ENCODE measurements around the gene MYLK. TPM values are rescaled to one million over a fixed set of nuclear protein-coding genes. Genes with fewer than 3 reads are reported as not detected.
"Not testable (repeated sequence)": the region's sequence is repeated elsewhere in the genome, so short reads cannot be mapped to it uniquely, and the experiment has no call there.

The MYLK gene
- total RNA-seq, 1 experiment from 2014 or later, result 3.1 TPM

- H3K27me3 ChIP-seq (ENCODE audit: control insufficient read depth, insufficient read depth, low read length); H3K36me3 ChIP-seq (replicated peaks; ENCODE audit: control insufficient read depth, insufficient read depth, low read length); H3K4me3 ChIP-seq (ENCODE audit: insufficient read depth, low read depth, low read length); DNase-seq: not testable (repeated sequence)
Observed at GRCh38 chr3:123600863-123601262, 283.3 kb downstream of the MYLK start.

DNA sequence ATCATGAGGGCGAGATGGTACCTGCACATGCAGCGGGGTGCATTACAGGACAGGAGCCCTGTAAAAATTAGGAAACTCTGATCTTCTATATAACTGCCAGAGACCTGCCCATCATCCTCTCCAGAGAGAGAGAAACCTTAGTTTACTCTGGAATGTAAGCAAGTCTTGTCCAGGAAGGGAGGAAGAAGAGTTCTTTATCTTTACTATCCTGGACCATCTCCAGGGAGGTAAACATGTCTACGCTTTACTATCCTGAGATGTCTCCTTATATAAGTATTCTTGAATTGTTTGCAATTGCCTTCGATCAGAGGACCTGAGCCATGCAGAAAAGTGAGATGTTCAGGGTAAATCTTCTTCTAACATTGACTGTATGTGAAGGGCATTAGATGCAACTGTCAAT lies 286.6 kb downstream of the MYLK start:
- Histone ChIP-seq H3K27me3 (ENCODE audit: control insufficient read depth, insufficient read depth, low read length) (no peaks in the 10 kb centered on the region), H3K4me3 (ENCODE audit: insufficient read depth, low read depth, low read length) (no peak overlapping the region), H3K36me3 (replicated peaks; ENCODE audit: control insufficient read depth, insufficient read depth, low read length) (no peaks in the 10 kb centered on the region)
- DNase-seq, result no peak

DNA sequence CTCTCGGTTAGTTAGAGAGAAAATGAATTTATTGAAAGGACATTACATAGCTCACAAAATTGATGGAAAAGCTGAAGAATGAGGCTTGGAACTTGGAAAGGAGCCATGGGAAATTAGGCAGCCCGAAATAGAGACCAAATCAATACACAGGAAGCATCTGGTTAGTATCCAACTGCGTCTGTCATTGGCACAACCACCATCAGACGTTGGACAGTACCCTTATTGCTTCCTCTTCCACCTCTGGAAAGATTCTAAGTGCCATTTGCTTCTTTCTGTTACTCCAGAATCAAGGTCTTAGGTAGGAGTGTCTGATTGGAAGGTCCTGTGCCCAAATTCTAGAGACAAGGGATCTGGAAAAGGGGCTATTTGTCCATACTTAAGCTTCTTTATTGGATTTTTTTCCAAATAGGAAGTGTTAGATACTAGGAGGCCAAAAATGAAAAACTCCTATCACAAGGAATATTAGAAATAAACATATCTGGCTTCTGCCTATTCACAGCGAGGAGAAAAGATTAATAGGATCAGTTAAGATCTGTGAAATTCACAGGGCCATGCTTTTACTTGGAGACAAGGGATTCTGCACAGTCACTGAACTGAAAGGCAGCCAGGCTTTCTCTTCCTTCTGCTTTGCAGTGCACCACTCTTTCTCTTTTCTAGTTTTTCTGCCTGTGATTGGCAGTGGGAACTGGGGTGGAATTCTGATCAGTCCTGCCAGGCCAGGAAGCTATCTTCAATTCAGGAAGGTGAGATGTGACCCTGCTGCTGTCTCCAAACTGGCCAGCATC lies 288.5 kb downstream of the MYLK start:
- Histone ChIP-seq H3K27me3 (ENCODE audit: control insufficient read depth, insufficient read depth, low read length) (no peaks in the 10 kb centered on the region), H3K4me3 (ENCODE audit: insufficient read depth, low read depth, low read length) (no peak overlapping the region), H3K36me3 (replicated peaks; ENCODE audit: control insufficient read depth, insufficient read depth, low read length) (no peaks in the 10 kb centered on the region; the same call in 1 of the 2 replicates)
- DNase-seq, result no peak

DNA sequence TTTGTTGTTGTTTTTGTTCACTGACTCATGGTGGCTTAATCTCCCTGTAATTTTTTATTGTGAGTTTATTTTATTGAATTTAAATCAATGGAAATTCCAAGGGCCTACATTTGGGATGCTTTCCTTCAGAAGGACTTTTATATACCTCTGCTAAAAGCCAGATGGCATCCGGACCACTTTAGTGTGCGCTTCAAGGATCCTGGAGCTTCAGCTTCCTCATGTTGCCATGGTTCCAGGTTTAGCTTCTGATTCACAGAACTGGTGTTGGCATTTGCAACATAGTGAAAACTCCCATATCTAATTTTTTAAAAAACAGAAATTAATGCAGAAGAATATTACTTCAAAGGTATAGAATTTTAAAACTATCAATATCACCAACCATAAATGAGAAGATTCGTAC lies 290.8 kb downstream of the MYLK start:
- Histone ChIP-seq H3K36me3 (replicated peaks; ENCODE audit: control insufficient read depth, insufficient read depth, low read length) (no peaks in the 10 kb centered on the region; the same call in 1 of the 2 replicates), H3K27me3 (ENCODE audit: control insufficient read depth, insufficient read depth, low read length) (no peaks in the 10 kb centered on the region), H3K4me3 (ENCODE audit: insufficient read depth, low read depth, low read length) (no peak overlapping the region)
- DNase-seq, result no peak

DNA sequence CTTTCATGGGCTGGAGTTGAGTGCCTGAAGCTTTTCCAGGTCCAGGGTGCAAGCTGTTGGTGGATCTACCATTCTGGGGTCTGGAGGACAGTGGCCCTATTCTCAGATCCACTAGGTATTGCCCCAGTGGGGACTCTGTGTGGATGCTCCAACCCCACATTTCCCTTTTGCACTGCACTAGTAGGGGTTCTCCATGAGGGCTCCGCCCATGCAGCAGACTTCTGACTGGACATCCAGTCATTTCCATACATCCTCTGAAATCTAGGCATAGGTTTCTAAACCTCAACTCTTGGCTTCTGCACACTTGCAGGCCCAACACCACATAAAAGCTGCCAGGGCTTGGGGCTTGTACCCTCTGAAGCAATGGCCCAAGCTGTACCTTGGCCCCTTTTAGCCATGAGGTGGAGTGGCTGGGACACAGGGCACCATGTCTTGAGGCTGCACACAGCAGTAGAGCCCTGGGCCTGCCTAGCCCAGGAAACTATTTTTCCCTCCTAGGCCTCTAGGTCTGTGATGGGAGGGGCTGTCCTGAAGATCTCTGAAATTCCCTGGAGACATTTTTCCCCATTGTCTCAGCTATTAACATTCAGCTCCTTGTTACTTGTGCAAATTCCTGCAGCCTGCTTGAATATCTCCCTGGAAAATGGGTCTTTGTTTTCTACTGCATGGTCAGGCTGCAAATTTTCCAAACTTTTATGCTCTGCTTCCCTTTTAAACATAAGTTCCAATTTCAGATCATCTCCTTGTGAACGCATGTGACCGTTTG lies 293.3 kb downstream of the MYLK start:
- Histone ChIP-seq H3K4me3 (ENCODE audit: insufficient read depth, low read depth, low read length) (no peak overlapping the region), H3K27me3 (ENCODE audit: control insufficient read depth, insufficient read depth, low read length) (no peaks in the 10 kb centered on the region), H3K36me3 (replicated peaks; ENCODE audit: control insufficient read depth, insufficient read depth, low read length) (no peaks in the 10 kb centered on the region; the same call in 1 of the 2 replicates)
- no peak for DNase-seq

GRCh38 chr3:123587401-123587800 lies 296.7 kb downstream of the MYLK start:
- H3K36me3 ChIP-seq (replicated peaks; ENCODE audit: control insufficient read depth, insufficient read depth, low read length), result no peaks in the 10 kb centered on the region; the same call in 1 of the 2 replicates
- H3K4me3 ChIP-seq (ENCODE audit: insufficient read depth, low read depth, low read length), result no peak overlapping the region
- H3K27me3 ChIP-seq (ENCODE audit: control insufficient read depth, insufficient read depth, low read length), result no peaks in the 10 kb centered on the region
- DNase-seq, result no peak

- DNase-seq, result no peak
- no peaks in the 10 kb centered on the region for H3K27me3 ChIP-seq (ENCODE audit: control insufficient read depth, insufficient read depth, low read length)
- no peaks in the 10 kb centered on the region; the same call in 1 of the 2 replicates for H3K36me3 ChIP-seq (replicated peaks; ENCODE audit: control insufficient read depth, insufficient read depth, low read length)
- H3K4me3 ChIP-seq (ENCODE audit: insufficient read depth, low read depth, low read length), result no peak overlapping the region
Observed at GRCh38 chr3:123586968-123587367, 297.2 kb downstream of the MYLK start.

DNA sequence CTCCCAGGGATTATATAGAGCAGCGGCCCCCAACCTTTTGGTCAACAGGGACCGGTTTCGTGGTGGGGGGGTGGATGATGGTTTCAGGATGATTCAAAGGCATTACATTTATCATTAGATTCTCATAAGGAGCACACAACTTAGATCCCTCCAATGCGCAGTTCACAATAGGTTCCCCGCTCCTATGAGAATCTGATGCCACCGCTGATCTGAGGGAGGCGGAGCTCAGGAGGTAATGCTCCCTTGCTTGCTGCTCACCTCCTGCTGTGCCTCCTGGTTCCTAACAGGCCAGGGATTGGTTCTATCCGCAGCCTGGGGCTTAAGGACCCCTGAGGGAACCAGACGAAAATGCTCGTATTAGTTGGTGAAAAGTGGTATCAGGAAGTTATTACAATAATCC lies 298.0 kb downstream of the MYLK start:
- Histone ChIP-seq H3K4me3 (ENCODE audit: insufficient read depth, low read depth, low read length) (peak overlapping the region; percentile 65), H3K27me3 (ENCODE audit: control insufficient read depth, insufficient read depth, low read length) (no peaks in the 10 kb centered on the region), H3K36me3 (replicated peaks; ENCODE audit: control insufficient read depth, insufficient read depth, low read length) (no peaks in the 10 kb centered on the region; the same call in 1 of the 2 replicates)
- peak; percentile 21 for DNase-seq

- DNase-seq, result peak; percentile 94
- Histone ChIP-seq H3K27me3 (ENCODE audit: control insufficient read depth, insufficient read depth, low read length) (no peaks in the 10 kb centered on the region), H3K4me3 (ENCODE audit: insufficient read depth, low read depth, low read length) (peak within 1 kb of the TSS; percentile 65)
Observed at GRCh38 chr3:123584988-123585937, 298.9 kb downstream of the MYLK start, which contains the start of gene HACD2. HACD2 (minus strand) TSS chr3:123585053; CDS start chr3:123585027, 26 bp downstream.

GRCh38 chr3:123584284-123584987 lies 299.7 kb downstream of the MYLK start:
- Histone ChIP-seq H3K4me3 (ENCODE audit: insufficient read depth, low read depth, low read length) (peak overlapping the region; percentile 65), H3K36me3 (replicated peaks; ENCODE audit: control insufficient read depth, insufficient read depth, low read length) (no peaks in the 10 kb centered on the region), H3K27me3 (ENCODE audit: control insufficient read depth, insufficient read depth, low read length) (no peaks in the 10 kb centered on the region)
- DNase-seq, result peak; percentile 86

More at GRCh38 chr3:123584988-123585937, 298.9 kb downstream of the MYLK start, which contains the start of gene HACD2:
- no peaks in the 10 kb centered on the region for H3K36me3 ChIP-seq (replicated peaks; ENCODE audit: control insufficient read depth, insufficient read depth, low read length)

- Histone ChIP-seq H3K36me3 (replicated peaks; ENCODE audit: control insufficient read depth, insufficient read depth, low read length) (no peaks in the 10 kb centered on the region; the same call in 1 of the 2 replicates), H3K4me3 (ENCODE audit: insufficient read depth, low read depth, low read length) (peak overlapping the region; percentile 65; the same call in 1 of the 2 replicates), H3K27me3 (ENCODE audit: control insufficient read depth, insufficient read depth, low read length) (no peaks in the 10 kb centered on the region)
- DNase-seq, result no peak
Observed at GRCh38 chr3:123583561-123583960, 300.6 kb downstream of the MYLK start.

DNA sequence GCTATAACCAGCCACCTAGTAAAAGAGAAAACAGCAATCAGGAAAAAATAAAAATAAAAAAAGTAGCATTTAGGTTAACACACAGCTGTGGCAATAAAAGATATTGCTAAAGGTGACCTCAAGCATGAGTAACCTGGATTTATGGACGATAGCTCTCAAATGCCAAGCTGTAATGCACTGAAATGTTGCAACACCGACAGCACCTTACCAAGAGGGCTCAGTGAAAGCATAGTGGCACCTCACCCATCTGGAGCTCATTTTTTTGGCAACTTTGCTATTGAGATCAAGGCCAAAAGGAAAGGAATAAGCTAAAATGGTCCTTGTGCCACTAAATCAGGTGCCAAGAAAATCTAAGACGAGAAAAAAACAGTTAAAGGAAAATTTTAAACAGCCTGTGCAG lies 301.8 kb downstream of the MYLK start:
- H3K27me3 ChIP-seq (ENCODE audit: control insufficient read depth, insufficient read depth, low read length), result no peaks in the 10 kb centered on the region
- DNase-seq, result no peak
- H3K36me3 ChIP-seq (replicated peaks; ENCODE audit: control insufficient read depth, insufficient read depth, low read length), result no peaks in the 10 kb centered on the region; the same call in 1 of the 2 replicates
- H3K4me3 ChIP-seq (ENCODE audit: insufficient read depth, low read depth, low read length), result no peak overlapping the region

- Histone ChIP-seq H3K4me3 (ENCODE audit: insufficient read depth, low read depth, low read length) (no peak overlapping the region), H3K36me3 (replicated peaks; ENCODE audit: control insufficient read depth, insufficient read depth, low read length) (peaks cover 1% of the 10 kb centered on the region; the same call in 1 of the 2 replicates), H3K27me3 (ENCODE audit: control insufficient read depth, insufficient read depth, low read length) (no peaks in the 10 kb centered on the region)
- DNase-seq, result no peak
Observed at GRCh38 chr3:123576122-123576521, 308.0 kb downstream of the MYLK start.
